Measurements from ENCODE around the gene PPP1R9A.

PPP1R9A gene

DNA sequence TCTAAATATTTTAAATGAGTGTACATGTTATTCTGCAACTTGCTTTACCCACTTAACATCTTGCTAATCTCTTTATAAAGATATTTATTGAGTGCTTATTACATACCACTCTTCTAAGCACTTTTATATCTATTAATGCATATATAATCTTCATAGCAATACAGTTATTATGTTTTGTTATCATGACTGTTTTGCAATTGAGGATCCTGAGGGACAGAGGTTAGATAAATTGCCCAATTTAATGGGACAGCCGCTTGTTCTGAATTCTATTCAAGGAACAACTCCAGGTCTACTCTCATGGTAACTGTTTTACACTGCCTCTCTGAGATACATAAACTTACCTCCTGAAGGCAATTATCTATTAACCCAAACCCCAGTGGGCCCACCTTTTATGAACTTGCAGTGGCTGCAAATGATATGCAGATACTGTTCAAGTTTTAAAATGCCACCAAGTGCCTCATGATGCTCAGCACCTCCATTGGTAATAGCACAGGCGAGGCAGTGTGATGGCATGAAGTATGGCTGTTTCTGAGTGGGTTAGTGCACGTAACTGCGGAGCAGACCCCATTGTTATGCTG is 356.5 kb downstream of the PPP1R9A start:
- no peak for DNase-seq (ENCODE audit: low spot score)

GRCh38 chr7:95264363-95264891 is 357.0 kb downstream of the PPP1R9A start:
- no peak for DNase-seq (ENCODE audit: low spot score)

GRCh38 chr7:95265634-95266033 is 358.2 kb downstream of the PPP1R9A start:
- DNase-seq (ENCODE audit: low spot score) = no peak

DNA sequence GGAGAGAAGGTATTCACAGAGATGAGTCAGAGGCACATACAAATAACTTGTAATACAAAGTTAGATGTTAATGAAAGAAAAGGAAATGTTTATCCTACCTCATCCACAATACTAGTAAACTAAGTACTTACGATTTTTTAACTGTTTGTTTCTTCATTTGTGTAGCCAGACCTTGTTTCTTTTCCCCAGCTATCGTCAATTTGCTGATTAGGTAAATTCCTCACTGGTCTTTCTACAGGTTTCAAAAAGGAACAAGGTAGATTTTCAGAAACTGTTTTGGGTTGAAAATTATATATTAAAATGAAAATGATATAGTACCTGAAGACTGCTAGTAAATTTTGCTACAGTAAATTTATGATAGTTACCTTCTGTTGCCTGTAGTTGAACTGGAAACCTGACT is 360.4 kb downstream of the PPP1R9A start:
- DNase-seq (ENCODE audit: low spot score) = no peak

- no peak for DNase-seq (ENCODE audit: low spot score)
These were observed 362.2 kb downstream of the PPP1R9A start for GRCh38 chr7:95269640-95270039.

DNA sequence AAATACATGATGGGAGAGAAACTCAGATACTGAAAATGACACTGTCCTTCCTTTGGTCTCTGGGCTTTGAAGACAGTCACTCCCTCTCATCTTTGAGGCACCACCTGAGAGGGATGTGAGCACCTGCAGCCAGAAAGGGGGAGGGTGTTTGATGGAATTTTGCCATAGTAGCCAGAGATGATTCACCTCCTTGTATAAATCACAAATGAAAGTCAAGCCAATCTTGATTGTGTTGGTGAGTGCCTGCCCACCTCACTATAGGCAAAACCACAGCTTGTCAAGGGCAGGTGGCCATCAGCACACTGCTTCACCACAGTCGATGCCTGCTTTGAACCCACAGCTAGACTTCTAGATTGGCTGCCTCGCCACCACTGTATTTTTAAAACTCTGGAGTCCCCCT is 368.7 kb downstream of the PPP1R9A start:
- no peak for DNase-seq (ENCODE audit: low spot score)

GRCh38 chr7:95279417-95279816 is 372.0 kb downstream of the PPP1R9A start:
- no peak for DNase-seq (ENCODE audit: low spot score)

GRCh38 chr7:95286096-95286495 is 378.7 kb downstream of the PPP1R9A start:
- no peak for DNase-seq (ENCODE audit: low spot score)

DNA sequence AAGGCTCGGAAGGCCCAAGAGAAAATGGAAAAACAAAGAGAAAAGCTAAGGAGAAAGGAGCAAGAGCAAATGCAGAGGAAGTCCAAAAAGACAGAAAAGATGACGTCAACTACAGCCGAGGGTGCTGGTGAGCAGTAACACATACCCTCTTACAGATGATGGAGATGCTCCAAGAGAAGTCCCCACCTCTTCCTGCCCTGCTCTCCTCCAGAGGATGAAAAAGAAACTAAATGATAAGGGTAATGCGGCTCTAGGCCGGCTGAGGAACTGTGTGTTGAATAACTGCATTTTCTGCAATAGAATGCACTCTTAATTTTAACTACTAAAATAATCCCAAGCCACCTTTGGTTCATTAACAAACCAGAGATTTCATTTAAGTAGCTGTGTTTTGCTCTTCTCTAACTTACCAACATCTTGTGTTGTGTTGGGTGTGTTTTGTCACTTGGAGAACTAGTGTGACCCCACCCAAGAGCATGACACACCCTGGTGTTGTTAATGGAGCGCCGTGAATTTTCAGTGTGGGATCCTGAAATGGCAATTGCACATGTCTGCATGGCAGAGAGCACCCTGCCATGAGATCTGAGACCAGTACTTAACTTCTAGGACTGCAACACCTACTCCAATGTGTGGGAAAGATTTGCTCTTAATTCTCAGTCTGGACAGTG is 382.9 kb downstream of the PPP1R9A start:
- no peak for DNase-seq (ENCODE audit: low spot score)

DNA sequence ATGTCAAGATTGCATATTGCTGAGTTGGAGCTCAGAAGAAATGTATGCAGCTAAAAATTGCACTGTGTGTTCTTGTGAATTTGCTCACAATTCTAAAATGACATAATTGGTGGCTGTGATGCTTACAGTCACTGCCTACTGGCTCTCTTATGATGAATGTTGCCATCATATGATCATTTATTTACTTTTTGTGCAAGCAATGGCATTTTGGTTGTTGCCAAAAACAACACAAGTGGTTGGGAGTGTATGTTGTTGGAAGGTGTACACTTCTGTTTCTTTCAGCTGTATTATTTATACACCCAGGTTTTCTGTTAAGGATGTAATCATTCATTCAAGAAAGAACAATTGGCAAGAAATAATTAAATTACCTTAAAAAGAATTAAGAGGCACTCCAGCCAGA is 388.0 kb downstream of the PPP1R9A start:
- DNase-seq (ENCODE audit: low spot score) = no peak

DNA sequence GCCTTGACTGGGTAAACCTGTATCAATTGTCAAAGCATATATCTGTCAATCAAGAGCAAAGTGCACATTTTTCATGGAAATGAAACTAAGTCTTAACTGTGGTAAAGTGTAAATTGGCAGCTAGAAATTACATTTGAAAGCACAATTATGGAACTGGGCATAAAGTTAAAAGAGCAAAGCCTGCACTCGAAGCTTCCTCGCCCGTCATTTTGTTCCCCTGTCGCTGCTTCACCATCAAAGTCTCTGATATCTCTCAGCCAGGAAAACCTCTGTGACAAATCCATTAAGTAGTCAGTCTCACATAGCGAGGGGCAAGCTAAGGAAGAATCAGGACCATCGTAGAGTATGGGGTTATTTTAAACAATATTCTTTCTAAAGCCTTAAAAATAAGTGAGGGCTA is 389.1 kb downstream of the PPP1R9A start:
- DNase-seq (ENCODE audit: low spot score) = no peak

GRCh38 chr7:95297041-95297440 is 389.6 kb downstream of the PPP1R9A start:
- DNase-seq (ENCODE audit: low spot score) = no peak

- no peak for DNase-seq (ENCODE audit: low spot score)
These were observed 390.7 kb downstream of the PPP1R9A start for GRCh38 chr7:95298091-95298490.

DNA sequence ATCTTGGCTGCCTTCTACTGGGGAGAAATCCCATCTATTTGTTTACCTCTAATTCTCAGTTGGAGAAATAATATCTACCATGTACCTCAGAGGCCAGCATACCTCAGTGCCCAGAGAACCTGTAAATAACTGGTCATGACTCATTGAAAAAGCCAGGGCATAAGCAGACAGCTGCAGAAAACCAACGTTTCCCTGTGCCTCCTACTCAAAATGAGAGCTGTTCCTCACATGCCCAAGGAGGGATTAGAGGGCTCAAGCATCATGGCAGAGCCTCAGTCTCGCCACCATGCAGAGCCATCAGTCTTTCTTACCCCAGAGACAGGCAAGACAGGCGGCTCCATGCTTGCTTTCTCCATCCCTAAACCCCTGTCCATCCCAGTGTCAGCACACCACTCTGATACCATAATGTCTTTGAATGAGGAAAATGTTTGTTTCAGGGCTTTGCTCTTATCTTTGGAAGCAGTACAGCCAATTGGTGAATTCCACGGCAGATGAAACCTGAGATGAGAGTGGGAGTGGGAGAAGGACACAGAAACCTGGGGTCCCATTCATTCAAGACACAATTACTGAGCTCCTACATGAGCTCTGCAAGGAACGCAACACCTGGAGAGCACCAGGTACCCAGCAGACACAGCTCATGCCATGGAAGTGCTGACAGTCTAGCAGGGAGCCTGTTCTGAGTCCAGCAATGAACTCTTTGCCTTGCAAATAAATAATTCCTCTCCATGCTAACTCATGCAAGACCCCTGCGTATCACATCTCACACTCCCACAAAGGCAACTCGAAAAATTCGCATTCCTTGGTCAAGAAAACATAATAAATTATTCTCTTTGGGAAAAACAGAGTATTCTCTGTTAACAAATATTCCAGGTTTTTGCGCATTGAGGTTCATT is 395.9 kb downstream of the PPP1R9A start:
- no peak for DNase-seq (ENCODE audit: low spot score)

GRCh38 chr7:95304990-95305389 is 397.6 kb downstream of the PPP1R9A start:
- no peak for DNase-seq (ENCODE audit: low spot score)

DNA sequence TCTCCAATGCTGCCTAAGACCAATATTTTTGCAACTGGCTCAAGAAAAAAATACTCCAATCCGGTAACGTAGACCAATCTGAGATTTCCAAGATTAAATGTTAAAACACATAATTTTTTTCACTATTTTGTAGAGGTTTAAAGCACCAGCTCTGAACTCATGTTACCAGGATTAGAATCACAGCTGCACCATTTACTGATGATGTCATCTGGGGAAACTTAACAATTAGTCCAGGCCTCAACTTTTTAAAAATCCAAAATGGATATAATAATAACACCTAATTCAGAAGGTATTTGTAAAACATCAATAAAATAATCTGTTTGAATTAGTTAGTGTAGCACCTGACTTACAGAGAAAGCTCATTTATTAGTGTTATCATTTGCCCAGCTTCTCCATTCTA is 402.6 kb downstream of the PPP1R9A start:
- no peak for DNase-seq (ENCODE audit: low spot score)

GRCh38 chr7:95311389-95311788 is 404.0 kb downstream of the PPP1R9A start:
- DNase-seq (ENCODE audit: low spot score) = no peak

DNA sequence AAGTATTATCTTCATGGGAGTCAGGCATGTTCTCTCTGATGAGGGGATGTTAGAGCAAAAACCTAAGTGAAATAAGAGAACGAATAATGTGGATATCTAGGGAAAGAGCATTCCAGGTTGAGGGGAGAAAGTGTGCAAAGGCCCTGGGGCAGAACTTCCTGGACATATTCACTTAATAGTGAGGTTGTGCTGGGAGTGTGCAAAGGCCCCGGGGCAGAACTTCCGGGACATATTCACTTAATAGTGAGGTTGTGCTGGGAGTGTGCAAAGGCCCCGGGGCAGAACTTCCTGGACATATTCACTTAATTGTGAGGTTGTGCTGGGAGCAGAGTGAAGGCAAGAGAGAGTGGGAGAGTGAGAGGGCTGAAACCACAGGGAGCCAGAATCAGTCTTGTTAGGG is 405.2 kb downstream of the PPP1R9A start:
- DNase-seq (ENCODE audit: low spot score) = no peak

DNA sequence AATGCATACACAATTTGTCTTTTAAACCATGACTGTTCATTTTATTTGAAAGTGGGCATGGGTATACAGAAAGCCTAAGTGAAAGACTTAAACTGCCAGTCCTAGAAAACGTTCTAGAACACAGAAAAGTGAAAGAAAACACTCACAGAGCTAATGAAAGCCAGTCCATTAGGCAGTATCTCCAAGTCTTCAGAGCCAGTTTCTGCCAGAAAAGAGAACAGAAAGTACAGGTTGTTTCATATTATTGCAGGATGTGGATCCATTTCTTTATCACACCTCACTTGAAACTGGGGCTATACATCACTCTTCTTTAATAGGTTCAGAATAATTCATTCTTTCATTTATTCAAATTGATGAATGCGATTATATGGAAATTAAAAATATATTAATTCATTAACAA is 409.2 kb downstream of the PPP1R9A start:
- DNase-seq (ENCODE audit: low spot score) = no peak

DNA sequence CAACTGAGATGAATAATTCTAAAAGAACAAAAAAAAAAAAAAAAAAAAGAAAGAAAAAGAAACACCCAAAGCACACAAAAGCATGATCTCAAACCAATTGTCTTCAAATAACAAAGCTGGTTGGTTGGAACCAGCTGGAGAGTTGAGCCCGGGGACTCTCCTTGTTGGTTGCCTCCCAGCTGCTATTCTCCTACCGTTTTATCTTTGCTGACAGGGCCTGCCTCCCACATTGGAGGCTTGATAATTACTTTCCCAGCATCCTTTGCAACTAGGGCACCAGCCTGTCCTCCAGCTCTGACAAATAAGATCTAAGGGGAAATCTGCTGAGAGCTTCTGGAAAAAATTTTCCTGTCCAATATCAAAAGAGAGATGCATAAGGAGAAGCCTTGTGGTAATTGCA is 410.2 kb downstream of the PPP1R9A start:
- DNase-seq (ENCODE audit: low spot score) = no peak

GRCh38 chr7:95317966-95318365 is 410.6 kb downstream of the PPP1R9A start:
- DNase-seq (ENCODE audit: low spot score) = no peak

- DNase-seq (ENCODE audit: low spot score) = no peak
These were observed 411.2 kb downstream of the PPP1R9A start for GRCh38 chr7:95318501-95319100.

DNA sequence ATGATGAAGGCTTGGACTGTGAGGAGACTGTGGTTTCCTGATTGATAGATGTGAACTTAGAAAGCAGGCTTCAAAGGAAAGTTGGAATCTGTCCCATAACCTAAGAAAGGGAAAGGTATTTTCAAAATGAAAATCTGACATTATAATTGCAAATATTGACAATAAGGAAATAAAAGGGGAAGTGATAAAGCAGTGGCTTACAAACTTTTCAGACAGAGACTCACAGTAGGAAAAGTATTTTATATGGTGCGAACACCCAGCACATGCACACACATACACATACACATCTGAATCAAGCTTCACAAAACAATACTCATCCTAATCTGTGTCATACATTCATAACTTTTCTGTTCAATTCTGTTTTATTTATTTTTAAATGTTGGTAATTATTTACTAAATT is 412.2 kb downstream of the PPP1R9A start:
- DNase-seq (ENCODE audit: low spot score) = no peak
